Neural progenitor cell (in vitro differentiated cells): ENCODE results near the gene DGLUCY.

Source experiments
- EZH2 ChIP-seq: fragments of 200-600 bp; sonication (generic); IDR thresholded peaks from 2 replicates; pipeline ENCODE4 v1.6.1; 2017; ENCODE audit warnings: antibody characterized with exemption, mild to moderate bottlenecking, moderate library complexity
- TF ChIP-seq, protein P1 (sequence below): fragments of 200-600 bp; sonication (generic); IDR thresholded peaks from 2 replicates; pipeline ENCODE4 v1.5.1; 2017; ENCODE audit warnings: antibody characterized with exemption, mild to moderate bottlenecking

DNA sequence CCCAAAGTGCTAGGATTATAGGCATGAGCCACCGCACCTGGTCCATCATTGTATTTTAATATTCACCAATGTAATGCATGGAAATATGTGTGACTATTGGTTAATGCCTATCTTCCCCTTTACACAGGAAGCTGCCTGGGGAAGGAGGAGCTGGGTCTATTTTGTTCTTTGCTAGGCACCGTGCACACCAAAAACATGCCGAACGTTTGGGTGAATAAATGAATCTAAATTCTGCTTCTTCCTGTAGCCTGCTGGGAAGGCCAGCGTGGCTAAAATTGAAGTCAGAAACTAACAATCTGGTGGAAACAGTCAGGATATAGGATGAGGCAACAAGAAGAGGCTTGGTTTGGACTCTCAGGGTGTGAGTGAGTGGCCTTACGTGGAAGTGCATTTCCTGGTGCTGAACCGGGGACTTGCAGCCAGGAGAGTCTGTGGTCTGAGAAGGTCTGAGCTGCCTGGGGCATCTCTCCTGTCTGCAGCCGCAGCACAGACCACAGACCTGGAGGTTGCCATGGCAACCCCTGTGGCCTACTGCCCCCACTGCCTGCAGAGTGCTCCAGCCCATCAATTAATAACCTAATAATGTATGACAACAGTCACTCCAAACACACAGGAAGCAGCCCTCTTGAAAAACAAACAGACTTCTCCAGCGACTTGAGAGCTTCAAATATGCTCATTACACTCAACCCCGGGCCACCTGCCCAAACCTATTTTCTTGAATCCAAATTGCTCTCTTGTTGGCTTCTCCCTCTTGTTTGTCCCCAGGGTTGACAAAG is 136.2 kb downstream of the DGLUCY start:
- TF ChIP-seq, protein P1, sequence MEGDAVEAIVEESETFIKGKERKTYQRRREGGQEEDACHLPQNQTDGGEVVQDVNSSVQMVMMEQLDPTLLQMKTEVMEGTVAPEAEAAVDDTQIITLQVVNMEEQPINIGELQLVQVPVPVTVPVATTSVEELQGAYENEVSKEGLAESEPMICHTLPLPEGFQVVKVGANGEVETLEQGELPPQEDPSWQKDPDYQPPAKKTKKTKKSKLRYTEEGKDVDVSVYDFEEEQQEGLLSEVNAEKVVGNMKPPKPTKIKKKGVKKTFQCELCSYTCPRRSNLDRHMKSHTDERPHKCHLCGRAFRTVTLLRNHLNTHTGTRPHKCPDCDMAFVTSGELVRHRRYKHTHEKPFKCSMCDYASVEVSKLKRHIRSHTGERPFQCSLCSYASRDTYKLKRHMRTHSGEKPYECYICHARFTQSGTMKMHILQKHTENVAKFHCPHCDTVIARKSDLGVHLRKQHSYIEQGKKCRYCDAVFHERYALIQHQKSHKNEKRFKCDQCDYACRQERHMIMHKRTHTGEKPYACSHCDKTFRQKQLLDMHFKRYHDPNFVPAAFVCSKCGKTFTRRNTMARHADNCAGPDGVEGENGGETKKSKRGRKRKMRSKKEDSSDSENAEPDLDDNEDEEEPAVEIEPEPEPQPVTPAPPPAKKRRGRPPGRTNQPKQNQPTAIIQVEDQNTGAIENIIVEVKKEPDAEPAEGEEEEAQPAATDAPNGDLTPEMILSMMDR = peak; percentile 29
- TF ChIP-seq EZH2 = no peak
